Hepatocyte (in vitro differentiated cells): Measurements from ENCODE around the gene FXYD5.

Experiments
- EZH2 ChIP-seq: fragments of 200-600 bp; sonication (generic); IDR thresholded peaks from 2 replicates; pipeline ENCODE4 v1.6.1; 2016; ENCODE audit warnings: antibody characterized with exemption, mild to moderate bottlenecking, borderline replicate concordance
- TF ChIP-seq, protein P1 (sequence below): fragments of 200-600 bp; sonication (generic); IDR thresholded peaks from 2 replicates; pipeline ENCODE4 v1.5.1; 2016; ENCODE audit warnings: antibody characterized with exemption, mild to moderate bottlenecking; ENCODE audit not compliant: poor library complexity

DNA sequence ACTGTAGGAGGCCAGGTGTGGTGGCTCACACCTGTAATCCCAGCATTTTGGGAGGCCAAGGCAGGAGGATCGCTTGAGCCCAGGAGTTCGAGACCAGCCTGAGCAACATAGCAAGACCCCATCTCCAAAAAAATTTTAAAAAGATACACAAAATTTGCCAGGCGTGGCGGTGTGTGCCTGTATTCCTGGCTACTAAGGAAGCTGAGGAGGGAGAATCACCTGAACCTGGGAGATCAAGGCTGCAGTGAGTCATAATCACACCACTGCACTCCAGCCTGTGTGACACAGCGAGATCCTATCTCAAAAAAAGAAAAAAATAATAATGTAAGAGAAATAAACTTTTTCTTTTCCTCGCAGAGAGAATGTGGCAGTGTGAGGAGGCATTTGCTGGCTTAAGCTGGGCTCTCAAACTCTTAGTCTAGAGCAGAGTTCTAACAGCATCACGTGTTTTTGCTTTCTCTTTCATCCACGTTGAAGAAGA is 52.9 kb downstream of the FXYD5 start:
- no peak for TF ChIP-seq EZH2
- TF ChIP-seq, protein P1, sequence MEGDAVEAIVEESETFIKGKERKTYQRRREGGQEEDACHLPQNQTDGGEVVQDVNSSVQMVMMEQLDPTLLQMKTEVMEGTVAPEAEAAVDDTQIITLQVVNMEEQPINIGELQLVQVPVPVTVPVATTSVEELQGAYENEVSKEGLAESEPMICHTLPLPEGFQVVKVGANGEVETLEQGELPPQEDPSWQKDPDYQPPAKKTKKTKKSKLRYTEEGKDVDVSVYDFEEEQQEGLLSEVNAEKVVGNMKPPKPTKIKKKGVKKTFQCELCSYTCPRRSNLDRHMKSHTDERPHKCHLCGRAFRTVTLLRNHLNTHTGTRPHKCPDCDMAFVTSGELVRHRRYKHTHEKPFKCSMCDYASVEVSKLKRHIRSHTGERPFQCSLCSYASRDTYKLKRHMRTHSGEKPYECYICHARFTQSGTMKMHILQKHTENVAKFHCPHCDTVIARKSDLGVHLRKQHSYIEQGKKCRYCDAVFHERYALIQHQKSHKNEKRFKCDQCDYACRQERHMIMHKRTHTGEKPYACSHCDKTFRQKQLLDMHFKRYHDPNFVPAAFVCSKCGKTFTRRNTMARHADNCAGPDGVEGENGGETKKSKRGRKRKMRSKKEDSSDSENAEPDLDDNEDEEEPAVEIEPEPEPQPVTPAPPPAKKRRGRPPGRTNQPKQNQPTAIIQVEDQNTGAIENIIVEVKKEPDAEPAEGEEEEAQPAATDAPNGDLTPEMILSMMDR: no peak
